ENCODE data around the gene TMOD1.

- no peak for TF ChIP-seq ZNF232 (CRISPR knock-in tag; IDR thresholded peaks at IDR 0.05)
- TF ChIP-seq ESRRA (CRISPR knock-in tag; IDR thresholded peaks at IDR 0.05; ENCODE audit: borderline replicate concordance) = no peak
- no peak for TF ChIP-seq CTCF (IDR thresholded peaks at IDR 0.05)
- no peak for TF ChIP-seq ZNF532 (CRISPR knock-in tag; IDR thresholded peaks at IDR 0.05; ENCODE audit: borderline replicate concordance)
Observed at GRCh38 chr9:97630591-97630990, 129.1 kb downstream of the TMOD1 start.

Data from WTC11 (cell line).